ENCODE measurements around the gene HOXB2.

DNA sequence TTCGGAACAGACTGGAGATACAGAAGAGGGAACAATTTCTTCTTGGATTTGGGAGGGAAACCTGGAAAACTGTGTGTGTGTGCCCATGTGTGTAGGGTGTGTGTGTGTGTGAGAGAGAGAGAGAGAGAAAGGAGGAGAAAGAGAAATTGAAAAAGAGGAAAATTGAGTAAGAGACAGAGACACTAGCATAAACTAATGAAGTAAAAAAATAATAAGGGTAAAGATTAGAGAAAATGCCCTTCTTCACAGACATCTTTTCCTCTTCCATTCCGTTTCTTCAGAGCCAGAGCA lies 13.9 kb upstream of the HOXB2 start:
- TF ChIP-seq, protein P1, sequence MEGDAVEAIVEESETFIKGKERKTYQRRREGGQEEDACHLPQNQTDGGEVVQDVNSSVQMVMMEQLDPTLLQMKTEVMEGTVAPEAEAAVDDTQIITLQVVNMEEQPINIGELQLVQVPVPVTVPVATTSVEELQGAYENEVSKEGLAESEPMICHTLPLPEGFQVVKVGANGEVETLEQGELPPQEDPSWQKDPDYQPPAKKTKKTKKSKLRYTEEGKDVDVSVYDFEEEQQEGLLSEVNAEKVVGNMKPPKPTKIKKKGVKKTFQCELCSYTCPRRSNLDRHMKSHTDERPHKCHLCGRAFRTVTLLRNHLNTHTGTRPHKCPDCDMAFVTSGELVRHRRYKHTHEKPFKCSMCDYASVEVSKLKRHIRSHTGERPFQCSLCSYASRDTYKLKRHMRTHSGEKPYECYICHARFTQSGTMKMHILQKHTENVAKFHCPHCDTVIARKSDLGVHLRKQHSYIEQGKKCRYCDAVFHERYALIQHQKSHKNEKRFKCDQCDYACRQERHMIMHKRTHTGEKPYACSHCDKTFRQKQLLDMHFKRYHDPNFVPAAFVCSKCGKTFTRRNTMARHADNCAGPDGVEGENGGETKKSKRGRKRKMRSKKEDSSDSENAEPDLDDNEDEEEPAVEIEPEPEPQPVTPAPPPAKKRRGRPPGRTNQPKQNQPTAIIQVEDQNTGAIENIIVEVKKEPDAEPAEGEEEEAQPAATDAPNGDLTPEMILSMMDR (conservative IDR thresholded peaks at IDR 0.05; ENCODE audit: low read length) = no peak
- TF ChIP-seq EZH2phosphoT487 (IDR thresholded peaks at IDR 0.05; ENCODE audit: borderline replicate concordance) = no peak
